Measurements from ENCODE around the gene UNC45A.

DNA sequence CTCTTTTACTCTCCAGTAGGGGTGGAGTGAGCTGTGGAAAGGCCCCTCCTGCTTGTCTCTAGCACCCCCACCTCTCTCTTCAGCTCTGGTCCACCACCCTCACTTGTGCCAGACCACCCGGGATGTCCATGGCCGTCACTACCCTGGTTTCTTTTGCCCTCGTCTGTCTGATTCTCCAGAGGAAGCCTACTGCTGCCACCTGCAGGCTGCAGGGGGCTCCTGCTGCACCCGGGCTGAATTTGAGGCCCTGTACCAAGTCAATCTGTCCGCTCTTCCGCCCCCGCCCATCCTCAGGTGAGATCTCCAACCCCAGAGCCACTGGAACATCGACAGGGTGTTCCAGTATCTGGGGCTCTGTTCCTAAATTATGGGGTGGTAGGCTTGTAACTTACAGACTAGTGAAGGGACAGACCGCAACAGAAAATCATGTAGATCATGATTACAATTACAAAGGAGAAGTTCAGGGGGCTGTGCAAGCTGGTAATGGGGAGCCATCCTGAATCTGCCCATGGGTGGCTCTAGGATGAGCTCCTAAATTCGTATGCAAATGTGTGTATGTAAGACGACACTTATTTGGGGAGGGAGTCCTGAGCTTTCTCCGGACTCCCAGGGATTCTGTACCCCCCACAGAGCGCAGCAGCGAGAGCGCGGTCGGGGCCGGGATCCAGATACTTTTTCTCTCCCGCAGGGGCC lies 683 bp upstream of the UNC45A start:
- TF ChIP-seq POLR2A (IDR thresholded peaks at IDR 0.05) = no peak
- TF ChIP-seq, protein P1, sequence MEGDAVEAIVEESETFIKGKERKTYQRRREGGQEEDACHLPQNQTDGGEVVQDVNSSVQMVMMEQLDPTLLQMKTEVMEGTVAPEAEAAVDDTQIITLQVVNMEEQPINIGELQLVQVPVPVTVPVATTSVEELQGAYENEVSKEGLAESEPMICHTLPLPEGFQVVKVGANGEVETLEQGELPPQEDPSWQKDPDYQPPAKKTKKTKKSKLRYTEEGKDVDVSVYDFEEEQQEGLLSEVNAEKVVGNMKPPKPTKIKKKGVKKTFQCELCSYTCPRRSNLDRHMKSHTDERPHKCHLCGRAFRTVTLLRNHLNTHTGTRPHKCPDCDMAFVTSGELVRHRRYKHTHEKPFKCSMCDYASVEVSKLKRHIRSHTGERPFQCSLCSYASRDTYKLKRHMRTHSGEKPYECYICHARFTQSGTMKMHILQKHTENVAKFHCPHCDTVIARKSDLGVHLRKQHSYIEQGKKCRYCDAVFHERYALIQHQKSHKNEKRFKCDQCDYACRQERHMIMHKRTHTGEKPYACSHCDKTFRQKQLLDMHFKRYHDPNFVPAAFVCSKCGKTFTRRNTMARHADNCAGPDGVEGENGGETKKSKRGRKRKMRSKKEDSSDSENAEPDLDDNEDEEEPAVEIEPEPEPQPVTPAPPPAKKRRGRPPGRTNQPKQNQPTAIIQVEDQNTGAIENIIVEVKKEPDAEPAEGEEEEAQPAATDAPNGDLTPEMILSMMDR (IDR thresholded peaks at IDR 0.05) = peak; percentile 77 to 89 (median 84)
